Femur (tissue), 1 donor: ENCODE measurements around the gene SLC25A18.
"Not testable (repeated sequence)": the region's sequence is repeated elsewhere in the genome, so short reads cannot be mapped to it uniquely, and the experiment has no call there.

Source experiments
- DNase-seq: peaks from one replicate; pipeline ENCODE4 v3.0.0-alpha.2; 2017

The SLC25A18 gene, protein sequence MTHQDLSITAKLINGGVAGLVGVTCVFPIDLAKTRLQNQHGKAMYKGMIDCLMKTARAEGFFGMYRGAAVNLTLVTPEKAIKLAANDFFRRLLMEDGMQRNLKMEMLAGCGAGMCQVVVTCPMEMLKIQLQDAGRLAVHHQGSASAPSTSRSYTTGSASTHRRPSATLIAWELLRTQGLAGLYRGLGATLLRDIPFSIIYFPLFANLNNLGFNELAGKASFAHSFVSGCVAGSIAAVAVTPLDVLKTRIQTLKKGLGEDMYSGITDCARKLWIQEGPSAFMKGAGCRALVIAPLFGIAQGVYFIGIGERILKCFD

DNA sequence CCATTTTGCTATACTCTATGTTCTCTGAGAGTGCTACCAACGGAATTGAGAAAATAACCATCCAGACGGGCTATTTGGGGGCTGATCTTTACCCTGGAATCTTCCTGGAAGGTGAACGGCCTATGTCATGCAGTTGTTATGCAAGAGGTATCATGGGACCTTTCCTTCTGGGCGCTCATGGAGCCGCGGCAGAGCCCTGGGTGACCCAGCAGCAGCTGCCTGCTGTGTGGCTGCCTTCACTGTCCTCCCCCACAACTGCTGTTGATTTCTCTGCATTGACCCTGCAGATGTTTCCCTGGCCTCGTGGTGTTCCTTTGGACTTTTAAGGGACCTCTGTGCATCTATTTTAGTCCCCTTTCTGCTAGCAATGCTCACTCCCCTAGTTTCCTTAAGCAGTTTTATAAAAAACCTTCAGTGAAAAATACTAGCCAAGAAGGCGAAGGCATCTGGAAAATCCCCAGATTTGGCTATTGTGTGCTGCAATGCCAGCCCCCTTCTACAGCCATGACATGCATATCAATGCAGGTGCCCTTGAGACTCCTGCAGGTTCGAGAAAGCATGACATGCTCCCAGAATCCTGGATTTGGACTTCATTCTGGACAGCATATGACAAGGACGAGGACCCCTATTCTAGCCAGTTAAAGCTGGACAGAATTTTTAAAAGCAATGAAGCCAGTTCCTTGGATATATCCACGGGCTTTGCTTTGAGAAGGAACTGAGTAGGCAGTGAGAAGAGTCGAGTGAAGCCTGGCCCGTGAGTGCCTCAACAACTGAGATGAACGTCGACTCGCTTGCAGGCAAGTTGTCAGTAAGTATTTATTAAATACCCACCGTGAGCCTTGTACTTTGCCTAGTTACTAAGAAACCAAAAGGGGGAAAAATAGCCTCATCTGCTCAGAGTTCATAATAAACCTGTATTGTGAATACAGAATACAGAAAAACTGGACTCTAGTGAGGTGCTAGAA is at the start of gene SLC25A18:
Gene SLC25A18 (plus strand): TSS at position 593 of the 965 bp plus-strand sequence. CDS start 16,447 bp downstream, outside the sequence.
- peak; percentile 42 for DNase-seq

DNA sequence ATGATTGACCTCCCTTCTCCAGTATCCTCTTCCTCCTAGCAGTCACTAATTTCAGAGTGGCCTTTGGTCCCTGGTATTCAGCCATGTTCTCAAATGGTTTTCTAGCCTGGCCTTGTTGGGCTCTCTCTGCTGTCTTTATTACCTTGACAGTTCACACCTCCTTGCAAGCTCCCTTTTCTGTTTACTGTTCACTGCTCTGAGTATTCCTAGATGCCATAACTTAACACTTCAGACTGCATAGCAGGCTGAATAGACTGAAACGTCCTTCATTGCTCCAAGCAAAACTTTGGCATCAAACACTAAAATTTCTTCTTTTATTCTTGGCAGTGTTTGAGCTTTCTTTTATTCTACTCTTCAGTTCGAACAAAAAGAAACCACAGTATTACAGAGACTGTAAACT is 49.7 kb upstream of the SLC25A18 start:
- DNase-seq, result no peak

- no peak for DNase-seq
Measured at GRCh38 chr22:17514084-17514483, 49.2 kb upstream of the SLC25A18 start.

- DNase-seq, result no peak
Measured at GRCh38 chr22:17518406-17518805, 44.9 kb upstream of the SLC25A18 start.

DNA sequence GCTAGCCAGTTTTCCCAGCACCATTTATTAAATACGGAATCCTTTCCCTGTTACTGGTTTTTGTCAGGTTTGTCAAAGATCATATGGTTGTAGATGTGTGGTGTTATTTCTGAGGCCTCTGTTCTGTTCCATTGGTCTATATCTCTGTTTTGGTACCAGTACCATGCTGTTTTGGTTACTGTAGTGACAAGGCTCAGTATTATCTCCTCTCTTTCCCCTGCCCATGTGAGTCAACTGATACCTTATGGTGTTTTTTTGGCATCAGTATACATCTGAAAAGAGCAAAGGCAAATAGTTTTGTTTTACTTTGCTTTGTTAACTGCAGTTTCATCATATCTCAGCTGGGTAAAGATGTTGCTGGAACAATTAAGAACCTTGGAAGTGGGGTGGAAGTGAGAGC is 41.3 kb upstream of the SLC25A18 start:
- DNase-seq, result not testable (repeated sequence)

GRCh38 chr22:17523925-17524324 is 39.4 kb upstream of the SLC25A18 start:
- no peak for DNase-seq

GRCh38 chr22:17536269-17536668 is 27.0 kb upstream of the SLC25A18 start:
- DNase-seq, result peak; percentile 69

DNA sequence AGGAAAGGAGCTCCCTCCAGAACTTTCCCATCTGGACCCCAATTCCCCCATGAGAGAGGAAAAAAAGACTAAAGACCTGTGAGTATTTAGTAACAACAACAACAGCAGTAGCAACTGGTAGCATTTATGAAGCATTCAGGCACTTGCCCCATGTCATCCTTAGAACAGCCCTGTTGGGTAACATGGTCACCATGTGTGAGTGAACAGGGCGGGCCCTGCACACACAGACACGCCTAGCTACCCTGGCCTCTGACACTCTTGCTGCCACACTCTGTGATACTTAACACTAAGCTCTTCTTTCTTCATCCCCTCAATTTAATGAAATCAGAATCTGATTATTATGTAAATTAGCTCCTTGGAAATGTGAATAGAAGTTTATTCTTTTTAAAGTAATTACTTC is 26.1 kb upstream of the SLC25A18 start:
- DNase-seq, result no peak

GRCh38 chr22:17540481-17540880 is 22.8 kb upstream of the SLC25A18 start:
- no peak for DNase-seq

DNA sequence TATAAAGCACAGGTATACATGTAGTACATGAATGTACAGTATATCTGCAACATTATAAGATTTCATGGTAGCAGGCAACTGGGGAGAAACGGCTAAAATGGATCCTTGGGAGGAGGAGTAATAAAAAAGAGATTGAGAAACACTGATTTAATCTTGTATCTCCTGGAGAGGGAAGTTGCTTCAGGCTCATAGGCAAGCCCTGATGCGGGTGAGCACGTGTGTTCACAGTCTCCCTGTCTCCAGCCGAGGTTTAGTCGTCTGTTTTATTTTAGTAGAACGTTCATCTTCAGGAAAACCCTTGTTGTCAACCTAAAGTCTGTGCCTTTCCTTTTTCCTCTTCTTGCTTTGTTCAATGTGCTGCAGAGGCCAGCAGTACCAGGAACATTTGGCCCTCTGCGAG is 21.8 kb upstream of the SLC25A18 start:
- DNase-seq, result no peak

DNA sequence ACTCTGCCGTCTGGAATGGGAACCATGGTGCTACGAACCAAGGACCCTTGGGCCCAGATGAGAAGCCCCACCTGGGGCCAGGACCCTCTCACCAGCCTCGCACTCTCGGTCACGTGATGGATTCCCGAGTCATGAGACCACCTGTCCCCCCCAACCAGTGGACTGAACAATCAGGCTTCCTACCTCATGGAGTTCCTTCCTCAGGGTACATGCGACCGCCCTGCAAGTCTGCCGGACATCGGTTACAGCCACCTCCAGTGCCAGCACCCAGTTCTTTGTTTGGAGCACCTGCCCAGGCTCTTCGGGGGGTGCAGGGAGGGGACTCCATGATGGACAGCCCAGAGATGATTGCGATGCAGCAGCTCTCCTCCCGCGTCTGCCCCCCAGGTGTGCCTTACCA is 20.8 kb upstream of the SLC25A18 start:
- no peak for DNase-seq

DNA sequence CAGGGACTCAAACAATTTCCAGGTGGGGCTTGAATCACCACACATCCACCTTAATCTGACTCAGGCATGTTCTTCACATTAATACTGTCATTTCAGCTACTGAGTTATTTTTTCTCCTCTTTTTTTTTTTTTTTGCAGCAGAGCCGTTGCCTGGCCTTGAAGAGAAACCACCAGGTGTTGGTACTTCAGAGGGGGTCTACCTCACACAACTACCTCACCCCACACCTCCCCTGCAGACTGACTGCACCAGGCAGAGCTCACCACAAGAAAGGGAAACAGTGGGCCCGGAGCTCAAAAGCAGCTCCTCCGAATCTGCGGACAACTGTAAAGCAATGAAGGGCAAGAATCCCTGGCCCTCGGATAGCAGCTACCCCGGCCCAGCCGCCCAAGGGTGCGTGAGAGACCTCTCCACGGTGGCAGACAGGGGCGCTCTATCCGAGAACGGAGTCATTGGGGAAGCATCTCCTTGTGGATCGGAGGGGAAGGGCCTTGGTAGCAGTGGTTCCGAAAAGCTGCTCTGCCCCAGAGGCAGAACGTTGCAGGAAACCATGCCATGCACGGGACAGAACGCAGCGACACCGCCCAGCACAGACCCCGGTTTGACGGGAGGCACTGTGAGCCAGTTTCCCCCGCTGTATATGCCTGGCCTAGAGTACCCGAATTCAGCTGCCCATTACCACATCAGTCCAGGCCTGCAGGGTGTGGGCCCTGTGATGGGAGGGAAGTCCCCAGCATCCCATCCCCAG is 15.1 kb upstream of the SLC25A18 start:
- DNase-seq, result no peak

GRCh38 chr22:17548756-17549035 is 14.6 kb upstream of the SLC25A18 start:
- no peak for DNase-seq

- no peak for DNase-seq
Measured at GRCh38 chr22:17549183-17549582, 14.1 kb upstream of the SLC25A18 start.

DNA sequence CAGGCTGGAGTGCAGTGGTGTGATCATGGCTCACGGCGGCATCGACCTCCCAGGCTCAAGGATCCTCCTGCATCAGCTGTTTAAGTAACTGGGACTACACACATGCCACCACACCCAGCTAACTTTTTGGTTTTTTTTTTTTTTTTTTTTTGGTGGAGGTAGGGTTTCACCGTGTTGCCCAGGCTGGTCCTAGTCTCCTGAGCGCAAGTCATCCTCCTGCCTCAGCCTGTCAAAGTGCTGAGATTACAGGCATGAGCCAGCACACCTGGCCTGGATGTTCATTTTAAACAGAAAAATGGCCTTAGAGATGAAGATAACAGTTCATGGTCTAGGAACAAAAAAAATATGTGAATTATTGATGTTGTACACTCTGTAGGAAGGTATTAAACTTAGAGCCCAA is 13.6 kb upstream of the SLC25A18 start:
- DNase-seq, result no peak

- DNase-seq, result no peak
Measured at GRCh38 chr22:17552737-17553136, 10.6 kb upstream of the SLC25A18 start.

- DNase-seq, result no peak
Measured at GRCh38 chr22:17554814-17555213, 8.5 kb upstream of the SLC25A18 start.

GRCh38 chr22:17559188-17559587 is 4.1 kb upstream of the SLC25A18 start:
- DNase-seq, result no peak

DNA sequence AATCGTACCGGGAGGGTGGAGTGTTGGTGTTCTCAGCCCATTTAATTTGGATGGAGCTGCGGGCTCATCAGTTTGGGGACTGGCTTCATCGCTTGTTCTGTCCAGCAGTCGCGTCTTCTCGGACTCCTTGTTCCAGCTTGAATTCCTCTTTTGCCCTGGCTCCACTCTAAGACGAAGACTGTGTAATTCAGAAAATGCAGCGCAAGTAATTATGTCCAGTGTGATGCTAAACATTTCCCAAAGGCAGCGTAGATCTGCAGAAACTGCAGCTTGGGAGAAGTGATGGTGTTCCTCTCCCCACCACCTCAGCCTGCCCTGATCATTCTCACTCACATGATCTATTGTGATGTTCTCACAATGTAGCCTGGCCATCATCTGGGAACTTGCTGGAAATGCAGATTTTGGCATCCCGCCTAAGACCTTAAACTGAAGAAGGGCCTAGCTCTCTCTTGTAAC is 666 bp downstream of the SLC25A18 start:
- peak; percentile 62 for DNase-seq

DNA sequence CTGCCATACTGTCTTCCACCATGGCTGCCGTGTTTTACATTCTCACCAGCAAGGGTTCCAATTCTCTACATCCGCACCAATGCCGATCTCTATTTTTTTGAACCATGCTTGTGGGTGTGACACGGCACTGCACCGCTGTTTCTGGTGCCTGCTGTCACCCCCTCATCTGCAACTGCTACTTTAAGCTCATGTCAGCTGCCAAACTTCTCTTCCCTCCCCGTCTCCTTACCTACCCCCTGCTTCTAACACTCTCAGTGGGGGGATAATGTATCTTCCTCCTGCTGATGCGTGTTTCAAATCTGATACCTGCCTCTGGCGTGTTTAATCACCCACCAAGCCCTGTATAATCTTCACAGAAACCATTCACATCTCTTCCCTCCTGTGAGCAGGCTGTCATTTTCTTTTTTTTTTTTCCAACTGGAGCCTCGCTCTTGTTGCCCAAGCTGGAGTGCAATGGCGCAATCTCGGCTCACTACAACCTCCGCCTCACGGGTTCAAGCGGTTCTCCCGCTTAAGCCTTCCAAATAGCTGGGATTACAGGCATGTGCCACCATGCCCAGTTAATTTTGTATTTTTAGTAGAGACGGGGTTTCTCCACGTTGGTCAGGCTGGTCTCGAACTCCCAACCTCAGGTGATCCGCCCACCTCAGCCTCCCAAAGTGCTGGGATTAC is 2.9 kb downstream of the SLC25A18 start:
- DNase-seq, result not testable (repeated sequence)

GRCh38 chr22:17566776-17567175 is 3.5 kb downstream of the SLC25A18 start:
- DNase-seq, result no peak

DNA sequence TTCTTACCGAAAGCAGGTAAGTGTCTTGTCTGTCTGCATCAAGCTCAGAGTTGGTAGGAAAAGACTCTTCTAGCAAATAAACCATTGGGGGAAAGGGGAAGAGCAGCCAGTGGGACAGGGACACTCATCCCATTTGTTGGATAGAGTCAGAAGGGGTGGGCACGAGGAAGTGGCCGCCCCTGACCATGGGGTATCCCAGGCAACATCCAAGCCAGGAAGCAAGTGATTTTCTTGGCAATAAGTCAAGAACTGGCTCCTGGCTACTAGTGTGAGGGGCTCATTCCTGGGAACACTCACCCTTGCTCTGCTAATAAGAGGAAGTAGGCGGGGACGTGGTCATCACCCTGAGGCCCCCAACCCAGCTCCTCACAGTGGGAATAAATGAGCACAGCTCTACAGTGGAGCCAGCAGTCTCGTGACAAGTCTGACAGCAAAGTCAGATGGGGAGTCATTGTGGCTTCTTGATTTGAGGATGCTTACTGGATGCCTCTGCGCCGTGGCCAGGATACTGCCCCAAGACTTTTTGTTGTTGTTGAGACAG is 6.7 kb downstream of the SLC25A18 start:
- DNase-seq, result peak; percentile 38
